ENCODE results near the gene TAAR9. TPM values are rescaled to one million over a fixed set of nuclear protein-coding genes. Genes with fewer than 3 reads are reported as not detected.

TAAR9 gene
- total and polyA plus RNA-seq, 2 donors, result not detected

GRCh38 chr6:132496519-132497180, 41.4 kb upstream of the TAAR9 start:
- Histone ChIP-seq H3K9me3 (ENCODE audit: control insufficient read depth in 2 of 2, insufficient read depth in 1 of 2, low read length in 1 of 2) (peaks cover 0 to 2% of the 10 kb centered on the region in 2 donors), H3K4me3 (ENCODE audit: low read length in 2 of 2) (no peak overlapping the region), H3K36me3 (ENCODE audit: control insufficient read depth in 2 of 2, insufficient read depth in 2 of 2, low read length in 1 of 2) (peaks cover 4 to 10% of the 10 kb centered on the region in 2 donors), H3K4me1 (ENCODE audit: control insufficient read depth in 2 of 2, insufficient read depth in 2 of 2, low read length in 2 of 2) (no peaks in the 10 kb centered on the region), H3K27ac (ENCODE audit: low read depth in 1 of 2, low read length in 1 of 2) (no peak overlapping the region), H3K27me3 (ENCODE audit: control insufficient read depth in 2 of 2, insufficient read depth in 1 of 2, low read length in 1 of 2) (no peaks in the 10 kb centered on the region)
- DNase-seq (ENCODE audit: low read depth in 6 of 9, low spot score in 9 of 9), result no peak
- WGBS, result 60% methylated on average over 4 of the region's 4 CpGs

GRCh38 chr6:132498638-132499037, 39.4 kb upstream of the TAAR9 start:
- no peak for DNase-seq (ENCODE audit: low read depth in 6 of 9, low spot score in 9 of 9)
- 96% methylated on average over 3 of the region's 3 CpGs for WGBS
- no peaks in the 10 kb centered on the region for H3K4me1 ChIP-seq (ENCODE audit: control insufficient read depth in 2 of 2, insufficient read depth in 2 of 2, low read length in 2 of 2)
- H3K27me3 ChIP-seq (ENCODE audit: control insufficient read depth in 2 of 2, insufficient read depth in 1 of 2, low read length in 1 of 2), result no peaks in the 10 kb centered on the region
- peaks cover 0 to 2% of the 10 kb centered on the region in 2 donors for H3K9me3 ChIP-seq (ENCODE audit: control insufficient read depth in 2 of 2, insufficient read depth in 1 of 2, low read length in 1 of 2)
- H3K27ac ChIP-seq (ENCODE audit: low read depth in 1 of 2, low read length in 1 of 2), result no peak overlapping the region
- peaks cover 6 to 17% of the 10 kb centered on the region in 2 donors for H3K36me3 ChIP-seq (ENCODE audit: control insufficient read depth in 2 of 2, insufficient read depth in 2 of 2, low read length in 1 of 2)
- no peak overlapping the region for H3K4me3 ChIP-seq (ENCODE audit: low read length in 2 of 2)

- no peak for DNase-seq (ENCODE audit: low read depth in 6 of 9, low spot score in 9 of 9)
- Histone ChIP-seq H3K9me3 (ENCODE audit: control insufficient read depth in 2 of 2, insufficient read depth in 1 of 2, low read length in 1 of 2) (no peaks in the 10 kb centered on the region), H3K27ac (ENCODE audit: low read depth in 1 of 2, low read length in 1 of 2) (no peak overlapping the region), H3K36me3 (ENCODE audit: control insufficient read depth in 2 of 2, insufficient read depth in 2 of 2, low read length in 1 of 2) (peaks cover 6 to 17% of the 10 kb centered on the region in 2 donors), H3K4me1 (ENCODE audit: control insufficient read depth in 2 of 2, insufficient read depth in 2 of 2, low read length in 2 of 2) (no peaks in the 10 kb centered on the region), H3K4me3 (ENCODE audit: low read length in 2 of 2) (no peak overlapping the region), H3K27me3 (ENCODE audit: control insufficient read depth in 2 of 2, insufficient read depth in 1 of 2, low read length in 1 of 2) (no peaks in the 10 kb centered on the region)
- WGBS, result 90% methylated on average over 4 of the region's 4 CpGs
Measured at GRCh38 chr6:132499757-132500156, 38.3 kb upstream of the TAAR9 start.

GRCh38 chr6:132504757-132505156, 33.3 kb upstream of the TAAR9 start:
- H3K4me3 ChIP-seq (ENCODE audit: low read length in 2 of 2), result no peak overlapping the region
- H3K36me3 ChIP-seq (ENCODE audit: control insufficient read depth in 2 of 2, insufficient read depth in 2 of 2, low read length in 1 of 2), result peaks cover 6 to 11% of the 10 kb centered on the region in 2 donors
- H3K4me1 ChIP-seq (ENCODE audit: control insufficient read depth in 2 of 2, insufficient read depth in 2 of 2, low read length in 2 of 2), result no peaks in the 10 kb centered on the region
- no peak overlapping the region for H3K27ac ChIP-seq (ENCODE audit: low read depth in 1 of 2, low read length in 1 of 2)
- DNase-seq (ENCODE audit: low read depth in 6 of 9, low spot score in 9 of 9), result no peak
- no peaks in the 10 kb centered on the region for H3K9me3 ChIP-seq (ENCODE audit: control insufficient read depth in 2 of 2, insufficient read depth in 1 of 2, low read length in 1 of 2)
- H3K27me3 ChIP-seq (ENCODE audit: control insufficient read depth in 2 of 2, insufficient read depth in 1 of 2, low read length in 1 of 2), result no peaks in the 10 kb centered on the region
- 95% methylated on average over 5 of the region's 5 CpGs for WGBS

- H3K27ac ChIP-seq (ENCODE audit: low read depth in 1 of 2, low read length in 1 of 2), result no peak overlapping the region
- DNase-seq (ENCODE audit: low read depth in 6 of 9, low spot score in 9 of 9), result no peak
- no peaks in the 10 kb centered on the region for H3K4me1 ChIP-seq (ENCODE audit: control insufficient read depth in 2 of 2, insufficient read depth in 2 of 2, low read length in 2 of 2)
- no peaks in the 10 kb centered on the region for H3K27me3 ChIP-seq (ENCODE audit: control insufficient read depth in 2 of 2, insufficient read depth in 1 of 2, low read length in 1 of 2)
- 98% methylated on average over 1 of the region's 1 CpG for WGBS
- H3K36me3 ChIP-seq (ENCODE audit: control insufficient read depth in 2 of 2, insufficient read depth in 2 of 2, low read length in 1 of 2), result peaks cover 6 to 11% of the 10 kb centered on the region in 2 donors
- H3K4me3 ChIP-seq (ENCODE audit: low read length in 2 of 2), result no peak overlapping the region
- no peaks in the 10 kb centered on the region for H3K9me3 ChIP-seq (ENCODE audit: control insufficient read depth in 2 of 2, insufficient read depth in 1 of 2, low read length in 1 of 2)
Measured at GRCh38 chr6:132505158-132505557, 32.9 kb upstream of the TAAR9 start.

- Histone ChIP-seq H3K27ac (ENCODE audit: low read depth in 1 of 2, low read length in 1 of 2) (no peak overlapping the region), H3K4me3 (ENCODE audit: low read length in 2 of 2) (no peak overlapping the region), H3K27me3 (ENCODE audit: control insufficient read depth in 2 of 2, insufficient read depth in 1 of 2, low read length in 1 of 2) (no peaks in the 10 kb centered on the region), H3K9me3 (ENCODE audit: control insufficient read depth in 2 of 2, insufficient read depth in 1 of 2, low read length in 1 of 2) (no peaks in the 10 kb centered on the region), H3K36me3 (ENCODE audit: control insufficient read depth in 2 of 2, insufficient read depth in 2 of 2, low read length in 1 of 2) (peaks cover 4 to 8% of the 10 kb centered on the region in 2 donors), H3K4me1 (ENCODE audit: control insufficient read depth in 2 of 2, insufficient read depth in 2 of 2, low read length in 2 of 2) (peaks cover 4 to 5% of the 10 kb centered on the region in 2 donors)
- 87% methylated on average over 2 of the region's 2 CpGs for WGBS
- DNase-seq (ENCODE audit: low read depth in 6 of 9, low spot score in 9 of 9), result no peak
Measured at GRCh38 chr6:132506461-132506860, 31.6 kb upstream of the TAAR9 start.

- Histone ChIP-seq H3K36me3 (ENCODE audit: control insufficient read depth in 2 of 2, insufficient read depth in 2 of 2, low read length in 1 of 2) (peaks cover 0 to 1% of the 10 kb centered on the region in 2 donors), H3K4me3 (ENCODE audit: low read length in 2 of 2) (no peak overlapping the region), H3K27me3 (ENCODE audit: control insufficient read depth in 2 of 2, insufficient read depth in 1 of 2, low read length in 1 of 2) (no peaks in the 10 kb centered on the region), H3K4me1 (ENCODE audit: control insufficient read depth in 2 of 2, insufficient read depth in 2 of 2, low read length in 2 of 2) (peaks cover 4 to 5% of the 10 kb centered on the region in 2 donors), H3K9me3 (ENCODE audit: control insufficient read depth in 2 of 2, insufficient read depth in 1 of 2, low read length in 1 of 2) (no peaks in the 10 kb centered on the region), H3K27ac (ENCODE audit: low read depth in 1 of 2, low read length in 1 of 2) (no peak overlapping the region)
- no peak for DNase-seq (ENCODE audit: low read depth in 6 of 9, low spot score in 9 of 9)
- 98% methylated on average over 5 of the region's 5 CpGs for WGBS
Measured at GRCh38 chr6:132506869-132507808, 30.9 kb upstream of the TAAR9 start.

GRCh38 chr6:132511210-132511830, 26.8 kb upstream of the TAAR9 start:
- Histone ChIP-seq H3K27ac (ENCODE audit: low read depth in 1 of 2, low read length in 1 of 2) (peak overlapping the region in 1 of 2 donors; percentile 12), H3K36me3 (ENCODE audit: control insufficient read depth in 2 of 2, insufficient read depth in 2 of 2, low read length in 1 of 2) (no peaks in the 10 kb centered on the region), H3K27me3 (ENCODE audit: control insufficient read depth in 2 of 2, insufficient read depth in 1 of 2, low read length in 1 of 2) (peaks cover 0 to under 1% of the 10 kb centered on the region in 2 donors), H3K4me1 (ENCODE audit: control insufficient read depth in 2 of 2, insufficient read depth in 2 of 2, low read length in 2 of 2) (peaks cover 5 to 7% of the 10 kb centered on the region in 2 donors), H3K9me3 (ENCODE audit: control insufficient read depth in 2 of 2, insufficient read depth in 1 of 2, low read length in 1 of 2) (no peaks in the 10 kb centered on the region), H3K4me3 (ENCODE audit: low read length in 2 of 2) (no peak overlapping the region)
- WGBS, result 73% methylated on average over 4 of the region's 4 CpGs
- DNase-seq (ENCODE audit: low read depth in 6 of 9, low spot score in 9 of 9), result no peak

- 24% methylated on average over 2 of the region's 2 CpGs for WGBS
Measured at GRCh38 chr6:132511831-132512220, 26.3 kb upstream of the TAAR9 start.

More at GRCh38 chr6:132511831-132512220, 26.3 kb upstream of the TAAR9 start:
- Histone ChIP-seq H3K4me3 (ENCODE audit: low read length in 2 of 2) (peak overlapping the region; percentile 31 to 85), H3K4me1 (ENCODE audit: control insufficient read depth in 2 of 2, insufficient read depth in 2 of 2, low read length in 2 of 2) (peaks cover 5 to 7% of the 10 kb centered on the region in 2 donors), H3K9me3 (ENCODE audit: control insufficient read depth in 2 of 2, insufficient read depth in 1 of 2, low read length in 1 of 2) (no peaks in the 10 kb centered on the region), H3K27ac (ENCODE audit: low read depth in 1 of 2, low read length in 1 of 2) (no peak overlapping the region), H3K27me3 (ENCODE audit: control insufficient read depth in 2 of 2, insufficient read depth in 1 of 2, low read length in 1 of 2) (peaks cover 0 to 2% of the 10 kb centered on the region in 2 donors), H3K36me3 (ENCODE audit: control insufficient read depth in 2 of 2, insufficient read depth in 2 of 2, low read length in 1 of 2) (no peaks in the 10 kb centered on the region)
- no peak for DNase-seq (ENCODE audit: low read depth in 6 of 9, low spot score in 9 of 9)
